ENCODE results near the gene ABHD1.
"Not testable (repeated sequence)": the region's sequence is repeated elsewhere in the genome, so short reads cannot be mapped to it uniquely, and the experiment has no call there.

The ABHD1 gene

GRCh38 chr2:27087823-27088410, 35.7 kb upstream of the ABHD1 start:
- DNase-seq = no peak

- DNase-seq = peak; percentile 84
Measured at GRCh38 chr2:27088634-27089033, 35.0 kb upstream of the ABHD1 start.

- DNase-seq = no peak
Measured at GRCh38 chr2:27089111-27089954, 34.3 kb upstream of the ABHD1 start.

- no peak for DNase-seq
Measured at GRCh38 chr2:27091746-27092695, 31.6 kb upstream of the ABHD1 start.

- peak; percentile 61 for DNase-seq
Measured at GRCh38 chr2:27092696-27093429, 30.8 kb upstream of the ABHD1 start.

- no peak for DNase-seq
Measured at GRCh38 chr2:27093430-27094352, 29.9 kb upstream of the ABHD1 start.

- DNase-seq = no peak
Measured at GRCh38 chr2:27094353-27094984, 29.1 kb upstream of the ABHD1 start.

- no peak for DNase-seq
Measured at GRCh38 chr2:27095427-27095744, 28.2 kb upstream of the ABHD1 start.

GRCh38 chr2:27095745-27096651, 27.6 kb upstream of the ABHD1 start:
- DNase-seq = peak; percentile 88

- DNase-seq = no peak
Measured at GRCh38 chr2:27096748-27097297, 26.8 kb upstream of the ABHD1 start.

- DNase-seq = no peak
Measured at GRCh38 chr2:27097341-27097740, 26.3 kb upstream of the ABHD1 start.

GRCh38 chr2:27099334-27099955, 24.2 kb upstream of the ABHD1 start:
- no peak for DNase-seq

- DNase-seq = no peak
Measured at GRCh38 chr2:27100036-27100435, 23.6 kb upstream of the ABHD1 start.

- DNase-seq = no peak
Measured at GRCh38 chr2:27102329-27102728, 21.3 kb upstream of the ABHD1 start.

GRCh38 chr2:27105981-27106380, 17.6 kb upstream of the ABHD1 start:
- no peak for DNase-seq

- peak; percentile 46 for DNase-seq
Measured at GRCh38 chr2:27108221-27108620, 15.4 kb upstream of the ABHD1 start.

GRCh38 chr2:27109083-27109482, 14.5 kb upstream of the ABHD1 start:
- DNase-seq = no peak

GRCh38 chr2:27110603-27111352, 12.8 kb upstream of the ABHD1 start:
- not testable (repeated sequence) for DNase-seq

All from hematopoietic multipotent progenitor cell treated with erythropoietin and hydrocortisone succinate and interleukin-3 and kit ligand, for 6 days (in vitro differentiated cells).